Stomach (tissue), 9 donors: ENCODE measurements around the gene TMPRSS11B. TPM values are rescaled to one million over a fixed set of nuclear protein-coding genes. Genes with fewer than 3 reads are reported as not detected.

Experiments
- DNase-seq, 2 donors: peaks; one replicate each; pipeline versions ENCODE4 v3.0.0 to v3.0.0-alpha.2; 2013 to 2019
- H3K27ac ChIP-seq, 5 donors: fragments of 200-600 bp in 4 of 5; sonication (generic) in 4 of 5; one replicate each; pipeline ENCODE4 v1.5.1; 2013 to 2019; ENCODE audit warnings: mild to moderate bottlenecking in 1 of 5, moderate library complexity in 1 of 5
- H3K27me3 ChIP-seq, 3 donors: fragments of 200-600 bp; sonication (generic); one replicate each; pipeline ENCODE4 v1.5.1; 2017 to 2019; ENCODE audit warnings: mixed run types in 1 of 3
- H3K36me3 ChIP-seq, 4 donors: fragments of 200-600 bp; sonication (generic); 1 replicate in 3 of 4; 2 replicates in 1 of 4; pipeline ENCODE4 v1.5.1; 2016 to 2019
- H3K4me1 ChIP-seq, 4 donors: fragments of 200-600 bp; sonication (generic); one replicate each; pipeline ENCODE4 v1.5.1; 2016 to 2019
- H3K4me3 ChIP-seq, 4 donors: fragments of 200-600 bp; sonication (generic) in 3 of 4; one replicate each; pipeline ENCODE4 v1.5.1; 2016 to 2019; ENCODE audit warnings: mild to moderate bottlenecking in 1 of 4
- H3K9me3 ChIP-seq, 4 donors: fragments of 200-600 bp; sonication (generic); one replicate each; pipeline ENCODE4 v1.5.1; 2016 to 2019
- CTCF ChIP-seq, 7 experiments: fragments of 450-650 bp in 4 of 7; fragments of 200-600 bp in 3 of 7; sonication (generic) in 3 of 7; IDR thresholded peaks; one replicate each; pipeline ENCODE4 v1.5.1; 2016 to 2019; ENCODE audit warnings: antibody characterized with exemption in 7 of 7, control low read depth in 2 of 7, mild to moderate bottlenecking in 1 of 7
- EP300 ChIP-seq: sonication (generic); formaldehyde crosslinking; IDR thresholded peaks from one replicate; pipeline ENCODE4 v1.6.1; 2017; ENCODE audit warnings: antibody characterized with exemption
- POLR2A ChIP-seq, 4 donors: fragments of 450-650 bp; IDR thresholded peaks; one replicate each; pipeline ENCODE4 v1.6.1; 2016; ENCODE audit warnings: antibody characterized with exemption in 4 of 4, control low read depth in 2 of 4, mild to moderate bottlenecking in 1 of 4, moderate library complexity in 1 of 4
- POLR2AphosphoS5 ChIP-seq, 3 donors: sonication (generic); formaldehyde crosslinking; IDR thresholded peaks; one replicate each; pipeline ENCODE4 v1.6.1; 2016; ENCODE audit warnings: antibody characterized with exemption in 3 of 3
- WGBS, 5 donors: extraction: QIAGEN DNeasy Blood & Tissue Kit in 3 of 5; methylation state at CpG; one replicate each; pipeline versions ENCODE4 v1.1.5 to v1.1.7; 2013 to 2018; 5-methylcytosine and 5-hydroxymethylcytosine counted together
- intact Hi-C: fragments of 100-400 bp; cut with DNase I; formaldehyde crosslinking; loops from one replicate; pipeline ENCODE4 v1.15.1; 2023; ENCODE audit warnings: low total_unique reads
- polyA plus RNA-seq, 3 donors: library from polyadenylated mRNA; stranded (reverse); fragments of 200-250 nt; gene quantifications; one replicate each; pipeline ENCODE4 v1.2.3, GENCODE V29; 2013
- total RNA-seq, 5 donors: library from RNA; depleted of rRNA; stranded (reverse); fragments of >200 nt; gene quantifications; one replicate each; pipeline versions ENCODE4 v1.1.0 to v1.2.3, GENCODE V29; 2014 to 2016
- donor health status: healthy with polysubstance abuse.
- donor health status: Bipolar disorder and iron deficiency.
- donor health status: healthy.

TMPRSS11B gene
- total and polyA plus RNA-seq, 8 donors = 1.5 to 80.3 TPM; not detected in 6

- no peaks in the 10 kb centered on the region for H3K27me3 ChIP-seq
- DNase-seq = no peak
- no peak overlapping the region for H3K4me3 ChIP-seq
- no peak overlapping the region for H3K27ac ChIP-seq
- intact Hi-C loops = loop anchor here (5.0 kb wide), 1 partner anchor 104 kb away; no protein-coding TSS in a partner anchor
- no peaks in the 10 kb centered on the region for H3K36me3 ChIP-seq
- H3K4me1 ChIP-seq = peaks cover 0 to 5% (median 0%) of the 10 kb centered on the region in 4 donors
- no peaks in the 10 kb centered on the region for H3K9me3 ChIP-seq
- 46 to 61% (median 51%) methylated on average over 2 of the region's 2 CpGs for WGBS, 5 donors
- TF ChIP-seq CTCF (IDR thresholded peaks at IDR 0.05) (no peak), POLR2A (IDR thresholded peaks at IDR 0.05) (no peak), EP300 (no peak), POLR2AphosphoS5 (IDR thresholded peaks at IDR 0.05) (no peak)
Observed at GRCh38 chr4:68272860-68273259, 27.4 kb upstream of the TMPRSS11B start.

GRCh38 chr4:68272380-68272779, 26.9 kb upstream of the TMPRSS11B start:
- intact Hi-C loops = loop anchor here (5.0 kb wide), 1 partner anchor 105 kb away; no protein-coding TSS in a partner anchor
- H3K27me3 ChIP-seq = no peaks in the 10 kb centered on the region
- peaks cover 0 to 5% (median 0%) of the 10 kb centered on the region in 4 donors for H3K4me1 ChIP-seq
- DNase-seq = peak in 1 of 2 donors; percentile 5
- H3K4me3 ChIP-seq = peak overlapping the region in 1 of 4 donors; percentile 11
- no peaks in the 10 kb centered on the region for H3K36me3 ChIP-seq
- H3K9me3 ChIP-seq = no peaks in the 10 kb centered on the region
- TF ChIP-seq POLR2AphosphoS5 (IDR thresholded peaks at IDR 0.05) = no peak
- TF ChIP-seq POLR2A (IDR thresholded peaks at IDR 0.05) = no peak
- TF ChIP-seq EP300 = no peak
- TF ChIP-seq CTCF (IDR thresholded peaks at IDR 0.05) = no peak
- no peak overlapping the region for H3K27ac ChIP-seq
- 56 to 77% (median 64%) methylated on average over 2 of the region's 2 CpGs for WGBS, 5 donors

GRCh38 chr4:68271851-68272357, 26.4 kb upstream of the TMPRSS11B start:
- Histone ChIP-seq H3K36me3 (no peaks in the 10 kb centered on the region), H3K27me3 (no peaks in the 10 kb centered on the region), H3K4me3 (peak overlapping the region in 1 of 4 donors; percentile 11), H3K27ac (no peak overlapping the region), H3K4me1 (peaks cover 0 to 5% (median 0%) of the 10 kb centered on the region in 4 donors), H3K9me3 (no peaks in the 10 kb centered on the region)
- peak in 1 of 2 donors; percentile 71 for DNase-seq
- 33 to 39% (median 37%) methylated on average over 11 of the region's 11 CpGs for WGBS, 5 donors
- intact Hi-C loops = loop anchor here (5.0 kb wide), 1 partner anchor 105 kb away; no protein-coding TSS in a partner anchor
- TF ChIP-seq EP300 (no peak), CTCF (IDR thresholded peaks at IDR 0.05) (peak in 5 of 7 experiments; percentile 57 to 80 (median 71))

- Histone ChIP-seq H3K36me3 (no peaks in the 10 kb centered on the region), H3K9me3 (no peaks in the 10 kb centered on the region), H3K4me1 (peaks cover 0 to 5% (median 0%) of the 10 kb centered on the region in 4 donors), H3K4me3 (no peak overlapping the region), H3K27ac (no peak overlapping the region), H3K27me3 (no peaks in the 10 kb centered on the region)
- WGBS, 5 donors = 39 to 66% (median 52%) methylated on average over 2 of the region's 2 CpGs
- no peak for TF ChIP-seq POLR2A (IDR thresholded peaks at IDR 0.05)
- TF ChIP-seq POLR2AphosphoS5 (IDR thresholded peaks at IDR 0.05) = no peak
- TF ChIP-seq CTCF (IDR thresholded peaks at IDR 0.05) = no peak
- no peak for TF ChIP-seq EP300
- no peak for DNase-seq
- intact Hi-C loops = no loop called here
Observed at GRCh38 chr4:68267433-68267944, 22.0 kb upstream of the TMPRSS11B start.
